ENCODE measurements around the gene TFB2M.
"Not testable (repeated sequence)": the region's sequence is repeated elsewhere in the genome, so short reads cannot be mapped to it uniquely, and the experiment has no call there.

Gene TFB2M

GRCh38 chr1:246591047-246591446 lies 25.0 kb upstream of the TFB2M start:
- TF ChIP-seq ZNF274 (IDR thresholded peaks at IDR 0.05; ENCODE audit: low read depth, low read length) = no peak
- H3K4me3 ChIP-seq (ENCODE audit: low read length) = no peak overlapping the region

GRCh38 chr1:246589919-246590318 lies 23.9 kb upstream of the TFB2M start:
- H3K4me3 ChIP-seq (ENCODE audit: low read length) = not testable (repeated sequence)

- no peak overlapping the region for H3K4me3 ChIP-seq (ENCODE audit: low read length)
- TF ChIP-seq ZNF274 (IDR thresholded peaks at IDR 0.05; ENCODE audit: low read depth, low read length) = no peak
These were observed 22.2 kb upstream of the TFB2M start for GRCh38 chr1:246588159-246588721.

- no peak for TF ChIP-seq ZNF274 (IDR thresholded peaks at IDR 0.05; ENCODE audit: low read depth, low read length)
- H3K4me3 ChIP-seq (ENCODE audit: low read length) = no peak overlapping the region
These were observed 21.5 kb upstream of the TFB2M start for GRCh38 chr1:246587606-246588005.

GRCh38 chr1:246587032-246587431 lies 21.0 kb upstream of the TFB2M start:
- no peak overlapping the region for H3K4me3 ChIP-seq (ENCODE audit: low read length)

GRCh38 chr1:246583448-246584185 lies 17.6 kb upstream of the TFB2M start:
- no peak overlapping the region for H3K4me3 ChIP-seq (ENCODE audit: low read length)
- TF ChIP-seq ZNF274 (IDR thresholded peaks at IDR 0.05; ENCODE audit: low read depth, low read length) = no peak

More at GRCh38 chr1:246587032-246587431, 21.0 kb upstream of the TFB2M start:
- TF ChIP-seq ZNF274 (IDR thresholded peaks at IDR 0.05; ENCODE audit: low read depth, low read length) = no peak

GRCh38 chr1:246583056-246583440 lies 17.0 kb upstream of the TFB2M start:
- H3K4me3 ChIP-seq (ENCODE audit: low read length) = no peak overlapping the region
- no peak for TF ChIP-seq ZNF274 (IDR thresholded peaks at IDR 0.05; ENCODE audit: low read depth, low read length)

GRCh38 chr1:246582301-246583055 lies 16.4 kb upstream of the TFB2M start:
- no peak overlapping the region for H3K4me3 ChIP-seq (ENCODE audit: low read length)
- TF ChIP-seq ZNF274 (IDR thresholded peaks at IDR 0.05; ENCODE audit: low read depth, low read length) = no peak

- TF ChIP-seq ZNF274 (IDR thresholded peaks at IDR 0.05; ENCODE audit: low read depth, low read length) = no peak
- no peak overlapping the region for H3K4me3 ChIP-seq (ENCODE audit: low read length)
These were observed 14.7 kb upstream of the TFB2M start for GRCh38 chr1:246580497-246581370.

- no peak overlapping the region; the same call in 1 of the 2 replicates for H3K4me3 ChIP-seq (ENCODE audit: low read length)
- no peak for TF ChIP-seq ZNF274 (IDR thresholded peaks at IDR 0.05; ENCODE audit: low read depth, low read length)
These were observed 13.8 kb upstream of the TFB2M start for GRCh38 chr1:246579818-246580217.

GRCh38 chr1:246577720-246578106 lies 11.7 kb upstream of the TFB2M start:
- no peak for TF ChIP-seq ZNF274 (IDR thresholded peaks at IDR 0.05; ENCODE audit: low read depth, low read length)

GRCh38 chr1:246577082-246577719 lies 11.1 kb upstream of the TFB2M start:
- H3K4me3 ChIP-seq (ENCODE audit: low read length) = no peak overlapping the region
- TF ChIP-seq ZNF274 (IDR thresholded peaks at IDR 0.05; ENCODE audit: low read depth, low read length) = no peak

More at GRCh38 chr1:246577720-246578106, 11.7 kb upstream of the TFB2M start:
- H3K4me3 ChIP-seq (ENCODE audit: low read length) = no peak overlapping the region

GRCh38 chr1:246576709-246577032 lies 10.6 kb upstream of the TFB2M start:
- no peak overlapping the region for H3K4me3 ChIP-seq (ENCODE audit: low read length)
- TF ChIP-seq ZNF274 (IDR thresholded peaks at IDR 0.05; ENCODE audit: low read depth, low read length) = no peak

GRCh38 chr1:246573491-246573890 lies 7.4 kb upstream of the TFB2M start:
- no peak for TF ChIP-seq ZNF274 (IDR thresholded peaks at IDR 0.05; ENCODE audit: low read depth, low read length)
- peak overlapping the region; percentile 52 for H3K4me3 ChIP-seq (ENCODE audit: low read length)

All from GM08714 (cell line).